Measurements from ENCODE around the gene PDE4B.
A peak's percentile ranks its signal among the peaks of the same experiment; 100 is the strongest.

PDE4B gene

DNA sequence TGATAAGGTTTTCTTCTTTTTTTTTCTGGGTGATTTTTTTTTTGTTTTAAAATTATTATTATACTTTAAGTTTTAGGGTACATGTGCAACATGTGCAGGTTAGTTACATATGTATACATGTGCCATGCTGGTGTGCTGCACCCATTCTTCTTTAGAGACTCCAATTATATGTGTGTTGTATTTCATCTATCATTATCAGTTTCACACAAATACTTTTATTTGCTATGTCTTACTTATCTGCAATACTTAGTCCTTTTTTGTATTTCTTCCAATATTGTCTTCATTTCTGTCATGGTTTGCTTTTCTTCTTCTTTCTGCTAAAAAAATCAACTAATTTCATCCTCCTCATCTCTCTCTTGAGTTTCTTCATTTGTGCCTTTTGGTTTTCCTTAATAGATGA is 3.9 kb upstream of the PDE4B start:
- Histone ChIP-seq H3K4me3 (ENCODE audit: low read length) (no peak overlapping the region), H3K9me3 (ENCODE audit: low read length) (no peaks in the 10 kb centered on the region), H3K27me3 (ENCODE audit: insufficient read depth, low read length) (peaks cover 29% of the 10 kb centered on the region), H3K4me1 (ENCODE audit: insufficient read depth, low read length) (peaks cover 9% of the 10 kb centered on the region), H2AFZ (ENCODE audit: low read depth, low read length) (no peak overlapping the region), H3K36me3 (ENCODE audit: insufficient read depth, low read length) (no peaks in the 10 kb centered on the region)

DNA sequence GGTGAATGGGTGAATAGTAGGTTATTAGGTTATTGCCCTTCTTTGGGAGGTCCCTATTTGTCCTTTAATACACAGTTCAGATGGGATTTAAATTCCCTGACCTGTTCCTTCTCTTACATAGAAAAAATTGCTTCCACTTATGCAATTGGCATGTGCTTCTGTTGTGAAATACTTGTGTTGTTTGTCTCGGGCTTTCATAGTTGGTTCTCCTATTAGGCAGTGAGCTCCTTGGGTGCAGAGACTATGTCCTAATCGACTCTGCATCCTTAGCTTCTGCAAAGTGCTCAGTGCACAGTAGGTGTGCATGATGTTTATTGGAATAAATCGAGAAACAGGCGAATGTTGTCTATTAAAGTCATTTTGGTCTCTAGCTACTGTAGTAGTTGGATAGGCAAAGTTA is 1.3 kb upstream of the PDE4B start:
- no peak overlapping the region for H2AFZ ChIP-seq (ENCODE audit: low read depth, low read length)
- no peak overlapping the region for H3K4me3 ChIP-seq (ENCODE audit: low read length)

GRCh38 chr1:65791801-65792668 is 660 bp upstream of the PDE4B start:
- H2AFZ ChIP-seq (ENCODE audit: low read depth, low read length) = peak overlapping the region; percentile 98
- peak overlapping the region; percentile 45 for H3K4me3 ChIP-seq (ENCODE audit: low read length)
- no peaks in the 10 kb centered on the region for H3K9me3 ChIP-seq (ENCODE audit: low read length)
- H3K4me1 ChIP-seq (ENCODE audit: insufficient read depth, low read length) = peaks cover 10% of the 10 kb centered on the region
- peaks cover 46% of the 10 kb centered on the region for H3K27me3 ChIP-seq (ENCODE audit: insufficient read depth, low read length)
- H3K36me3 ChIP-seq (ENCODE audit: insufficient read depth, low read length) = no peaks in the 10 kb centered on the region

More for the DNA sequence above, 1.3 kb upstream of the PDE4B start:
- peaks cover 46% of the 10 kb centered on the region for H3K27me3 ChIP-seq (ENCODE audit: insufficient read depth, low read length)
- no peaks in the 10 kb centered on the region for H3K36me3 ChIP-seq (ENCODE audit: insufficient read depth, low read length)
- H3K4me1 ChIP-seq (ENCODE audit: insufficient read depth, low read length) = peaks cover 10% of the 10 kb centered on the region
- H3K9me3 ChIP-seq (ENCODE audit: low read length) = no peaks in the 10 kb centered on the region

- H3K9me3 ChIP-seq (ENCODE audit: low read length) = no peaks in the 10 kb centered on the region
- H3K27me3 ChIP-seq (ENCODE audit: insufficient read depth, low read length) = peaks cover 46% of the 10 kb centered on the region
- H2AFZ ChIP-seq (ENCODE audit: low read depth, low read length) = peak overlapping the region; percentile 98
- peak overlapping the region; percentile 45 for H3K4me3 ChIP-seq (ENCODE audit: low read length)
- H3K4me1 ChIP-seq (ENCODE audit: insufficient read depth, low read length) = peaks cover 10% of the 10 kb centered on the region
- H3K36me3 ChIP-seq (ENCODE audit: insufficient read depth, low read length) = no peaks in the 10 kb centered on the region
These were observed 651 bp downstream of the PDE4B start for GRCh38 chr1:65793359-65793732.

DNA sequence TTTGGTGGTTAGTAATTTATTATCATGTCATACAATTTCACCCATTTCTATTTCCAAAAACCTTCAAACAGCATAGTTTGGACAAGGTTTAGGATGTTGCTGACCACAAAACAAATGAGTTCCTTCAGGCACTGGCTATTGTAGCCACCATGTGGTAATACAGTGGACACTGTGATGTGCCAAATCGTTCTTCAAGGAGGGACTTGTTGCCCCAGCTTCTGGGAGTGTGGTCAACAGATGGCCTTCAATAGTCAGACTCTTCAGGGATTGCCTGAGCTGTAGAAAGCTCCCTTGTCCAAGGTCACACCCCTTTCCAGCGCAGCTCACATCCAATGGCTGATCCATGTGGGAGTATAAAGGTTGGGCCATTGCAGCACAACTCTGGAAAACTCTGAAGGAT is 2.6 kb downstream of the PDE4B start:
- Histone ChIP-seq H3K9me3 (ENCODE audit: low read length) (no peaks in the 10 kb centered on the region), H3K27me3 (ENCODE audit: insufficient read depth, low read length) (peaks cover 39% of the 10 kb centered on the region), H2AFZ (ENCODE audit: low read depth, low read length) (no peak overlapping the region), H3K4me1 (ENCODE audit: insufficient read depth, low read length) (peaks cover 10% of the 10 kb centered on the region), H3K4me3 (ENCODE audit: low read length) (no peak overlapping the region), H3K36me3 (ENCODE audit: insufficient read depth, low read length) (no peaks in the 10 kb centered on the region)

DNA sequence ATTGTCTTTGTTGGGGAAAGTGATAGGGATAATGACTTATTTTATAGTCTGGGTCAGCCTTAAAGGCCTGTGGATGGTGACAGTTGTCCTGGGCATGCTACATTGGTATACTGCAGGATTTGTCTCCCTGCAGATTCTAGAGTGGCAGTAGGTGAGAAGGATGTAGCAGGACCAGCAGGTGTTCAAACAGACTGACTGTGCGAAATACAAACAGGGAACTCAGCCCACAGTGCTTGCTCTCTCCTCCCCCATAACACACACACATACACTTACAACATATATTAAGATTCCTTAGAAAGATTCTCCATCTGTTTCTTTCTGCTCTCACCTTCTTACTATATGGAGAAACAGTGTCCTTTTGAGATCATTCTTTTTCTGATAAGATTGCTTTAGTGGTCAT is 6.9 kb downstream of the PDE4B start:
- Histone ChIP-seq H3K4me1 (ENCODE audit: insufficient read depth, low read length) (no peaks in the 10 kb centered on the region), H3K27me3 (ENCODE audit: insufficient read depth, low read length) (peaks cover 14% of the 10 kb centered on the region), H2AFZ (ENCODE audit: low read depth, low read length) (no peak overlapping the region), H3K9me3 (ENCODE audit: low read length) (no peaks in the 10 kb centered on the region), H3K36me3 (ENCODE audit: insufficient read depth, low read length) (no peaks in the 10 kb centered on the region), H3K4me3 (ENCODE audit: low read length) (no peak overlapping the region)

DNA sequence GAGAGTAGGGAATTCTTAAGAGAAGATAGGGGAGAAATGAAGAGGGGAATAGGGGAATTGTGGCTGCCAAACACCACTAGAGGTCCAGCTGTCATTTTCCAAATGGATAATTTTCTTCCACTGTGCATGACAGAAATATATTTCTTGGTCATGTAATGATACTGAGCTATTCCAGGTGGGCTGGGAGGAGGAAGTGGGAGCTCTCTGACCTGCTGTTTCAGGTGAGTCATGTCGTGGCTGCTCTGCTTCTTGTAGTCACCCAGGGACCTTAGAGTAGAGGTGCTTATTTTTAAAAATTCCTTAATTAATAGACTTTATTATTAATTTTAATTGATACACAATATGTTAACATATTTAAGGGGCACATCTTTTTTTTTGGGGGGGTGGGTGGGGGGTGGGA is 11.9 kb downstream of the PDE4B start:
- no peak overlapping the region for H3K4me3 ChIP-seq (ENCODE audit: low read length)
- H3K27me3 ChIP-seq (ENCODE audit: insufficient read depth, low read length) = peaks cover 9% of the 10 kb centered on the region
- H2AFZ ChIP-seq (ENCODE audit: low read depth, low read length) = no peak overlapping the region
- H3K36me3 ChIP-seq (ENCODE audit: insufficient read depth, low read length) = no peaks in the 10 kb centered on the region
- H3K9me3 ChIP-seq (ENCODE audit: low read length) = no peaks in the 10 kb centered on the region
- H3K4me1 ChIP-seq (ENCODE audit: insufficient read depth, low read length) = no peaks in the 10 kb centered on the region

DNA sequence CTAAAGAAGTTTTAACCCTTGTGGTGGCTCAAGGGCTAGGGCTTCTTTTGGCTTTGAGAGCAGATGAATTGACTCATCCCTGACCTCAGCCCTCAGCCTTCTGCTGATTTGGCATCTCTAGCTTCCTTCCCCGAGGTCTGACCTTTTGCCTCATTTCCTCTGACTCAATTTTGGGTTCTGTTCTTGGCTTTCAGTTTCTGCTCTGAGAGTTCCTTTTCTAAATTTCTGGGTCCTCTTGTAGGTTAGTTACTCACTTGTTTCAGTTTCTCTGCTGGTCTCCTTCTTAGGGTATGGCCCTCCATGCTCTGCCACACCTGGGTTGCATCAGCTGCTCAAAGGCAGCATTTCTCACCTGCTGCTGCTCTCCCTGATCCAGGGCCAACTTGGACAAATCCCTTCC is 19.4 kb downstream of the PDE4B start:
- no peaks in the 10 kb centered on the region for H3K4me1 ChIP-seq (ENCODE audit: insufficient read depth, low read length)
- peaks cover 3% of the 10 kb centered on the region for H3K27me3 ChIP-seq (ENCODE audit: insufficient read depth, low read length)
- H3K36me3 ChIP-seq (ENCODE audit: insufficient read depth, low read length) = no peaks in the 10 kb centered on the region
- H3K4me3 ChIP-seq (ENCODE audit: low read length) = no peak overlapping the region
- no peak overlapping the region for H2AFZ ChIP-seq (ENCODE audit: low read depth, low read length)
- no peaks in the 10 kb centered on the region for H3K9me3 ChIP-seq (ENCODE audit: low read length)

DNA sequence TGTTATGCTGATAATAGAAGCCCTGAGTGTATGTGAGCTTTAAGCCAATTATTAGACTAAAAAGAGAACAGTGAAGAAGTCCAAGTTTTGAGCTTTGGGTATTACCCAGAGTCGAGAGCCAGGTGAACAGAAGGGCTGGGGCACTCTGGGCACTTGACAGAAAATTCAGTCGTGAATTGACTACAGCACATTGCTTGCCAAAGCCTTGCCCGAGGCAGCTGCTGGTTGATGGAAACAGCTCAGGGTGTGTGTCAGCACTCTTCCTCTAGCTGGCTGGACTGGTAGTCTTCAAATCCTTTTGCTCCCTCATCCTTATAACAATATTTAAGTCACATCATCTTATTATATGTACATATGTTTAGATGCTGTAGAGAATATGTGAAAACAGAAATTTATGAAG is 21.3 kb downstream of the PDE4B start:
- Histone ChIP-seq H3K4me1 (ENCODE audit: insufficient read depth, low read length) (peaks cover 4% of the 10 kb centered on the region), H3K9me3 (ENCODE audit: low read length) (no peaks in the 10 kb centered on the region), H3K27me3 (ENCODE audit: insufficient read depth, low read length) (peaks cover 3% of the 10 kb centered on the region), H2AFZ (ENCODE audit: low read depth, low read length) (no peak overlapping the region), H3K36me3 (ENCODE audit: insufficient read depth, low read length) (no peaks in the 10 kb centered on the region), H3K4me3 (ENCODE audit: low read length) (no peak overlapping the region)

DNA sequence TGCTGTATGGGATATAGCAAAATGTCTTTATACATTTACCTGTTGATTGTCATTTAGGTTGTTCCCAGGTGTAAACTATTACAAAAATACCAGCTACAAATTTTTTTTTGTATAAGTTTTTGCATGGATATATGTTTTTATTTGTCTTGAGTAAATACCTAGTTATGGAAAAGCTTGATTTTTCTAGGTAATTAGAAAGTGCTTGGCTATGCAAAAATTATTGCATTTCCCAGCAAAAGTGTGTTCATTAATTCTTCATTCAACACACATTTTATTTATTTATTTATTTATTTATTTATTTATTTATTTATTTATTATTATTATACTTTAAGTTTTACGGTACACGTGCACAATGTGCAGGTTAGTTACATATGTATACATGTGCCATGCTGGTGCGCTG is 22.1 kb downstream of the PDE4B start:
- Histone ChIP-seq H3K9me3 (ENCODE audit: low read length) (no peaks in the 10 kb centered on the region), H3K4me1 (ENCODE audit: insufficient read depth, low read length) (peaks cover 4% of the 10 kb centered on the region)

GRCh38 chr1:65817891-65818290 is 25.2 kb downstream of the PDE4B start:
- no peaks in the 10 kb centered on the region for H3K36me3 ChIP-seq (ENCODE audit: insufficient read depth, low read length)
- H2AFZ ChIP-seq (ENCODE audit: low read depth, low read length) = no peak overlapping the region
- H3K4me1 ChIP-seq (ENCODE audit: insufficient read depth, low read length) = peaks cover 11% of the 10 kb centered on the region
- H3K9me3 ChIP-seq (ENCODE audit: low read length) = no peaks in the 10 kb centered on the region
- H3K27me3 ChIP-seq (ENCODE audit: insufficient read depth, low read length) = no peaks in the 10 kb centered on the region
- H3K4me3 ChIP-seq (ENCODE audit: low read length) = no peak overlapping the region

More for the DNA sequence above, 22.1 kb downstream of the PDE4B start:
- Histone ChIP-seq H3K27me3 (ENCODE audit: insufficient read depth, low read length) (peaks cover 3% of the 10 kb centered on the region), H3K36me3 (ENCODE audit: insufficient read depth, low read length) (no peaks in the 10 kb centered on the region), H3K4me3 (ENCODE audit: low read length) (no peak overlapping the region), H2AFZ (ENCODE audit: low read depth, low read length) (no peak overlapping the region)

DNA sequence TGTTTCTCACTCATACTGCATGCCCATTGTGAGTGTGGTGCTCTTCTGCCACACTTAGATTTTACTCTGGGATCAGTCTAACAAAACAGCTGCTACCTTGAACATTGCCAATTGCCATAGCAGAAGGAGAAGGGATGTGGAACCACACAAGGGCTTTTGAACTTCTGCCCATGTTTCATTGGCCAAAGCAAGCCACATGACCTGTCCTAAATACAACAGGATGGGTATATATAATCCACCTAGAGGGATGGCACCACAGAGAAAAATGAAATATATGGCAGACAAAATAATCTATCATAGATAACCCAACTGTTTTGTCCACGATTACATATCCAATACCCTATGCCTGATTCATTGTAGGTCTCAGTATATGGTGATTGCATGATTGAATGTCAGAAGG is 26.3 kb downstream of the PDE4B start:
- H2AFZ ChIP-seq (ENCODE audit: low read depth, low read length) = no peak overlapping the region
- no peaks in the 10 kb centered on the region for H3K9me3 ChIP-seq (ENCODE audit: low read length)
- H3K36me3 ChIP-seq (ENCODE audit: insufficient read depth, low read length) = no peaks in the 10 kb centered on the region
- H3K4me1 ChIP-seq (ENCODE audit: insufficient read depth, low read length) = peaks cover 11% of the 10 kb centered on the region
- H3K4me3 ChIP-seq (ENCODE audit: low read length) = no peak overlapping the region
- no peaks in the 10 kb centered on the region for H3K27me3 ChIP-seq (ENCODE audit: insufficient read depth, low read length)

- peaks cover 11% of the 10 kb centered on the region for H3K4me1 ChIP-seq (ENCODE audit: insufficient read depth, low read length)
- no peak overlapping the region for H3K4me3 ChIP-seq (ENCODE audit: low read length)
- no peaks in the 10 kb centered on the region for H3K36me3 ChIP-seq (ENCODE audit: insufficient read depth, low read length)
- H3K9me3 ChIP-seq (ENCODE audit: low read length) = no peaks in the 10 kb centered on the region
- H3K27me3 ChIP-seq (ENCODE audit: insufficient read depth, low read length) = no peaks in the 10 kb centered on the region
- no peak overlapping the region for H2AFZ ChIP-seq (ENCODE audit: low read depth, low read length)
These were observed 28.3 kb downstream of the PDE4B start for GRCh38 chr1:65820983-65821382.

DNA sequence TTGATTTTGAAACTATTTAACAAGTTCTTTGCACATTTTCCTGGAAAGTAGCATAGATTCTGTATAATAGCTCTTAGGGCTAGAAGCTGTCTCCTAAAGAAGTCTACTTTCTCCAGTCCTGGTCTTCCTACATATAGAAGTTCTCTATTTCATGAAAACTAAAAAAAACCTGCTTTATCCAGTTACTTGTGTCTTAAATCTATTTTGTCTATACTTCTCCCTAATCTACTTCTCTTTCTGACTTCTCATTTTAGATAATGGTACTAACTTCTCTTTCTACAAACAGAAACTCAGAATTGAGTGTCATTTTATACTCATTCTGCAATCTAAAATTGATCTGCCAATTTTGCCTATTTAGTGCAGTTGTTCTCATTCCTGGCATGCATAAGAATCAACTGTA is 28.7 kb downstream of the PDE4B start:
- no peaks in the 10 kb centered on the region for H3K27me3 ChIP-seq (ENCODE audit: insufficient read depth, low read length)
- no peak overlapping the region for H2AFZ ChIP-seq (ENCODE audit: low read depth, low read length)
- no peaks in the 10 kb centered on the region for H3K9me3 ChIP-seq (ENCODE audit: low read length)
- peaks cover 11% of the 10 kb centered on the region for H3K4me1 ChIP-seq (ENCODE audit: insufficient read depth, low read length)
- H3K36me3 ChIP-seq (ENCODE audit: insufficient read depth, low read length) = no peaks in the 10 kb centered on the region
- no peak overlapping the region for H3K4me3 ChIP-seq (ENCODE audit: low read length)

Data from neuron (in vitro differentiated cells).